HG02938 (cell line): ENCODE data around the gene RMC1.

ENCODE experiments used
- ATAC-seq: cut with Tn5 transposase; IDR thresholded peaks from one replicate; pipeline ENCODE4 v1.9.1; 2021; ENCODE audit warnings: mild to moderate bottlenecking, moderate library complexity; ENCODE audit not compliant: unreplicated experiment

The RMC1 gene

DNA sequence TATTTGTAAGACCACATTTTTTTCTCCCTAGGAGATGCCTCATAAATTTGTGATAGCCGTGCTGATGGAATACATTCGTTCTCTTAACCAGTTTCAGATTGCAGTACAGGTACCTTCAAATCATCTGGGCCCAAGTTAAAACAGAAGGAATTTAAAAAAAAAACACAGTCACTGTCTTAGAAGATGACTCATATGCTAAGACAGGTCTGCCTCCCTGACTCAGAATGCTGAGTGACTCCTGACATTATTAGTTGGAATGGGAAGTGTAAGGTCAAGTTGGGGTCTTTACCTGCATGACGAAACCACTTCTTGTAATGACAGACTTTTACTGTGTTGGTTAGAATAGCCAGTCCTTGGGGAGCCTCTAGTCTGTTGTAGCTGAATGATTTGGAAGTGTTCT lies 26.3 kb downstream of the RMC1 start:
- no peak for ATAC-seq

DNA sequence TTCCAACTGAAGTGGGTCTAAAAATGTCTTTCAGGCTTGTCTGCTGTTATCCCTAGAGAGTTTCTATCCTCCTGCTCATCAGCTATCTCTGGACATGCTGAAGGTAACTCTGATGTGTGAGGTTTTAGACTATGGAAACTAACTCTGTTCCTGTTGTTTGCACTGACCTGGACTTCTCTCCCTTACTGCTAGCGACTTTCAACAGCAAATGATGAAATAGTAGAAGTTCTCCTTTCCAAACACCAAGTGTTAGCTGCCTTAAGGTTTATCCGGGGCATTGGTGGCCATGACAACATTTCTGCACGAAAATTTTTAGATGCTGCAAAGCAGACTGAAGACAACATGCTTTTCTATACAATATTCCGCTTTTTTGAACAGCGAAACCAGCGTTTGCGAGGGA lies 26.9 kb downstream of the RMC1 start:
- no peak for ATAC-seq

DNA sequence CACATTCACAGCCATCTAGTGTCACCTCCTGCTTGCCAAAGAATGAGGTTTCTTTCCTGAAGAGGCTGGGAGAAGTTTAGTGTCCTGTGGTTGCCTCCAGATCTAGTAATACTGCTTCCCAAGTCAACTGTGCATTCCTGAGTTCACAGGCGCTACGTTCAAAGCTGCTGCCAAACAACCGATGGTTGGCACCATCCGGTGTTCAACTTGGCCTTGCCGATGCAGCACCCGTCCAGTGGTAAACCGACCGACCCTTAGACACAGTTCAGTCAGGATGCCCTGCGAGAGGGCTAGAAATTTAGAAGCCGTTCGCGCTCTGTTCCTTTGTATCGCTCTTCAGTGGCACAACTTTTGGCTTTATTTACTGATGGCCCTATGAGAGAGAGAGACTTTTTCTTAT lies 28.6 kb downstream of the RMC1 start:
- no peak for ATAC-seq

DNA sequence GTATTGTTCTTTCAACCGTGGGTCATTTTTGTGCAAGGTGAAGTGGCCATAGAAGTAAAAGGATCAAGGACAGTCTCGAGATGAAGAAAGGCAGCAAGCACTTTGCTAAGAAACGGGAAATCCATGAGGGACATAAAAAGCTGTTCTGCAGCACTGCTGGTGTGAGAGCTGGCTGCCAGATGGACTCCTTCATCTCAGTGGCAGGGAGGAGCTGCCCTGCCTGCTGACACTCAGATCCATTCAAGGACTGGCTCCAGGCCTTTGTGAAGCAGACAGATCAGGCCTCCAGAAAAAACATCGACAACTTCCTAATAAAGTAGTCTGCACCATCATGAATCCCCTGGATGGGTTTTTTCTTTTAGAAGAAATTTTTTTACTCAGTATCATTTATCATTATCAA lies 29.5 kb downstream of the RMC1 start:
- no peak for ATAC-seq

DNA sequence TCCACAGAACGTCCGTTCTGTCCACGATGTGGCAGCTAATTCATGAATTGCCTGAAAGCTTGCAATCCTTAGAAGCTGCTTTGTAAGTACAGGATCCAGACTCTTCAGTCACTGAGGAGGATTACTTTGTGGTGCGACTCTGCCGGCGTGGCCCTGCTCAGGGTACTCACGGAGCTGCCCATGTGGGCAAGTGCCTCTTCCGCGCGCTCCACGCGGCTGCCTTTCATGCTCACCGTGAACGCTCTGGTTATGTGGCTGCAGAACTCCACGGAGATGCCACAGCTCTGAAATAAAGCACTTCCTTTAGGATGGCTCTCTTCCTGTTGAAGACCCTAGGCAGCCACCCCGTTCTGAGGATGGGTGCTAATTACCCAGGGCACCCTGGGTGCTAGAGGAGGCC lies 31.0 kb downstream of the RMC1 start:
- ATAC-seq, result no peak

DNA sequence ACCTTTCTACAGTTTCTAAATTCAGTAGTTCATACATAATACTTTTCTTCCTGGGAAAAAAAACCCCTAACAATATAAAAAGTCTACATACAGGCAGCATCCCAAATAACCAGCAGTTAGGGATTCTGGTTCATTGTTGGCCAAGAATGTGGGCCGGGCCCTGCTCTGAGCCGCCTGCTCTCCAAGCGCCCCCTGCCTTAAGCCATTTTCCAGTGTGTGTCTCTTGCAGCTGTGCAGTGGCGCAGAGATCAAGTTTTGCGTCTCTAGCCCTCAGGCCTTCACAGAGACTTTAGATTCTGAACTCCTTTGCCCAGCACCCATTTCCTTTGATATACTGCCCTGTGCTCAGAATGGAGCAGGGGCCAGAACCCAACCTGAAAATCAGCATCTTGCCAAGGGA lies 32.9 kb downstream of the RMC1 start:
- ATAC-seq, result no peak

DNA sequence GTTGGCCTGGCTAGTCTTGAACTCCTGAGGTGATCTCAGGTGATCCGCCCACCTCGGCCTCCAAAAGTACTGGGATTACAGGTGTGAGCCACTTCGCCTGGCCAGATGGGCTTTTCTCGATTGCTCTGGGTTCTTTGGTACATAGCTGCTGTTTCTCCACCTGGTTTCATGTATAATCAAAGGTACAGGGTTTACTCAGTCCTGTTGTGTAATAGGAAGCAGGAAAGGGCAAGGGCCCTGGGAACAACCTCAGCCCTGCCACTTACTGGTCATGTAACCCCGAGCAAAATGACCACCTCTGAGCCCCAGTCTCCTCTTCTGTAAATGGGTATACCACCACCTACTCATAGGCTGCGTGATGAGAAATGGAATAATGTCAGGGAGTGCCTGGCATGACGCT lies 34.0 kb downstream of the RMC1 start:
- ATAC-seq, result no peak

DNA sequence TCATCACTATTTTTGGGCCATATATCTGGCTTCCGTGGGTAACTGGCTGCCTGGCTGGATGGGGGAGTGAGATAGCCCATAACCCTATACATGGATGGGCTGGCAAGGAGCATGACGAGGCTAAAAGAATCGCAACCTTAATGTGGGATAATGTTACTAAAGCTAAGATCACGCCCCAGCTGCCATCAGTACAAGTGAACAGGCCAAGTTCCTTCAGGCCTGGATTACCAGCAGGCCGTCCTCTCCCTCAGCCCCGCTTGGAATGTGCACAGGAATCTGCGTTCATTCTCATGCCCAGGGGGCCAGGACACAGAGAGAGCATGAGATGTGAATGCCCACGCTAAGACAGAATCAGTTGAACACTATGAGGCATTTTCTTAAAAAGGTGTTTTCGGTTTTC lies 34.7 kb downstream of the RMC1 start:
- no peak for ATAC-seq

DNA sequence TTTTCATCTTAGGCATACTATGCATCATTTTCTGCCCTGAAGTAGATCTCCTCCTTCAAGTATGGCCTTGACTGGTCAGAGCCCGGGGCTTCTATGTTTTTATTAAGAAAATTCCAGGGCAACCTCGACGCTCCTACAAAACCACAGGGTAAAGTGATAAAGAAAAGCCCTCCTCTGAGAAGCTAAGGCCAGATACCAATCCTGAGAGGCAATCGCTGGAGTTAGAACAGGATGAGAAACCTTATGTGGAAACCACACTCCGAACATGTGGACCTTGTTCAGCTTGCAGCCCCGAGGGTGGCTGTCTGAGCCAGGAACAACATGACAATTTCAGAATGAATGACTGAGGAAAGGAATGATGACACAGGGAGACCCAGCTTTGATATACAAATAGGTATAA lies 35.6 kb downstream of the RMC1 start:
- no peak for ATAC-seq

DNA sequence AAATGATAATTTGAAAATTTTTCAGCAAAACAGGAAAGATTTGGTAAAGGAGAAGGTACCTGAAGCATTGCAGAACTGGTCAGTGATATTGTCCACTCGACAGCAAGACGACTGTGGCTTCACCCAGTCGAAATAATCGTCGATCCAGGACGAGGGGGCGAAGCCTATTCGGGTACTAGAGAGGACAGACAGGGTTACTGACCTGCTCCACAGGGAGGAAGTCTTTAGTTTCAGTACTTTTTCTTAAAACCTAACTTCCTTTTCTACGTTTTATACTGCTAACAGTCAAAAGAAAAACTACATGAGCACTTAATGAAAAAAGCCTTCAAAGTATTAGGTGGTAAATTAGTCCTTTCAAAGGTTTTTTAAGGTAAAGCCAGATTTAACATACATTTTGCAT lies 36.0 kb downstream of the RMC1 start:
- no peak for ATAC-seq

DNA sequence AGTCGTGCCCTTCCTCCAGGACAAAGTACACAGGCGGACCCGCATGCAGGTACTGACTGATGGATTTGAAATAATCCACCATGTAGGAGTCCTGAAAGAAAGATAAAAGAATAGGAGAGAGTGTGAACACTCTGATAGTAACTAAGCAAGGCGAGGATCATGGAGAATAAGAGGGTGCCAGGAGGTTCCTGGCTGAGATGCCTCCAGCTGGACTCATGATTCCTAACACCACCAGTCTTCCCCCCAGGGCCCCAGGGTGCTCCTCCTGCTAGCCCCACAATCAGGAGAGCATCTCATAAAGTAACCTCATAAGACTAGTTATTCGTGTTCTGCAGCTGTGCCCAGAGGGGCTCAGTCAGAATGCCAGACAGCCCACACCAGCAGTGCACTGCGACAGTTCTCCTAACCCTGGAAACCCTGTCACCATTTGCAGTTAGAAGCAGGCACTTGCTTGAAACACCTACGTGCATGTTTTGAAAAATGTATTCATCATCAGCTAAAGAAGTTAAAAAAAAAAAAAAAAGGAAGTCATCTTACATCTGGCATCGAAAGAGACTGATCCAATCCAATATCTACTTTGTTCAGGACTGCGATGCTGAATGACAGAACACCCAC lies 36.7 kb downstream of the RMC1 start:
- ATAC-seq, result no peak

DNA sequence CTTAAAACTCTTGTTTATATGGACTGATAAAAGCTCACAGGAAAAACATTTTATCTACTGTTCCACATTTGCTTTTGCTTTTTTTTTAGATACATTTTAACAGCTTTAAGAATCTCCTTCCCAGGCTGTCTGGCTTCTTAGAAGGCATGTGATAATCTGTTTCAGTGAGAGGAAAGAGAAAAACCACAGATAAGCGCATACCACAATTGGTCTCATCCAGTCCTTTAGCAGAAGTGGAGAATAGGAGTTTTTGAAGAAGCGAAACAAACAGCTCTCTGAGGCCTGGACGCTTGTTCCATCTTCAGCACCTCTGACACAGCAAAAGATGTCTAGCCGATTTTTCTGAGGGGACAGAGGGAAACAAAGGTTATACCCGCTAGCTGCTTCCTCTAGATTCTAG lies 37.6 kb downstream of the RMC1 start:
- peak; percentile 54 for ATAC-seq

DNA sequence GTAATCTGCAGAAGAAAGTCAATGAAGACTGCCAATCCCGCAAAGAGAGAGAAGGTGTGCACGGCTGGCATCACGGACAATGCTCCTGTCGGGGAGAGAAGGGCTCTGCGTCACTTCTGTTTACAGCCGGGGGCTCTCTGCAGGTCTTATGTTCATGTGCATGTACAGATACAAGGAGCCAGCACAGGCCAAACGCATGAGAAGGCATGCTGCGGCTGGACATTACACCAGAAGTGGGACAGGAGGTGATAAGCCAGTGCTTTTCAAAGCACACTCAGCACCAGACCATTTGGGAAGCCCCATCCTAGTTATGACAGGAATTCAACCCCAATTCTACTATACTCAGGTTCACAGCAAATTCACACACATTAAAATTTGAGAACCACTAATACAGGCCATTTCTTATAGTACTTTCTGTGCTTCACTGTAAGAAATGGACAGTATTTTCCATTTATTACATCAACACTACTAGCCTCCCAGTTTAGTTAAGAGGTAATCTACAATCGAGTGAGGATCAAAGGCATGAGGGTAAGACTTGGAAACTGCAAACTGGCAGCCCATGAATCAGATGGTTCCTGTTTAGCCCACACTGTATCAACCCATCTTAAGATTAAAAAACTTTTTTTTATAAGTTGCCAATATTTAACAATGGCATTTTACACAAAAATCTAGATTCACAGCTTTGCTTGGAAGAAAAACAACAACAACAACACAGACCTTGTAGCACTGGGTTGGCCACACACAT lies 38.2 kb downstream of the RMC1 start:
- ATAC-seq, result no peak

DNA sequence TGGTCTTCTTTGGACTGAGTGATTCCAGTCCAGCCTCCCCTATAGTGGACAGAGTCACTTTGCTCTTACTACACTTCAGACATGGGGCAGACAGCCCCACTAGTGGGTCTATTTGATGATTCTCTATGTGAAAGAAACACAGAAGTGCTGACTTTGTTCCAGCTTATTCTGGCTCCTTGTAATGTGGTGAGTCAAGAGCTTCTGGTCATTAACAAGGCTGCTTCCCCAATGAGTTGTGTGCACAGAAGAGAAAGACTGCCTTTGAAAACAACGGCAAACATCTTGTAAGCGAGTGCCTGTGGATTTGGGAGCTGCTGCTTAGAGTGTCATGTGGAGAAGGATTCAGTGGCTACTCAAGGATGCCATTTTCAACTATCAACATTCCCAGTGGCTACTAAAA lies 39.1 kb downstream of the RMC1 start:
- no peak for ATAC-seq

DNA sequence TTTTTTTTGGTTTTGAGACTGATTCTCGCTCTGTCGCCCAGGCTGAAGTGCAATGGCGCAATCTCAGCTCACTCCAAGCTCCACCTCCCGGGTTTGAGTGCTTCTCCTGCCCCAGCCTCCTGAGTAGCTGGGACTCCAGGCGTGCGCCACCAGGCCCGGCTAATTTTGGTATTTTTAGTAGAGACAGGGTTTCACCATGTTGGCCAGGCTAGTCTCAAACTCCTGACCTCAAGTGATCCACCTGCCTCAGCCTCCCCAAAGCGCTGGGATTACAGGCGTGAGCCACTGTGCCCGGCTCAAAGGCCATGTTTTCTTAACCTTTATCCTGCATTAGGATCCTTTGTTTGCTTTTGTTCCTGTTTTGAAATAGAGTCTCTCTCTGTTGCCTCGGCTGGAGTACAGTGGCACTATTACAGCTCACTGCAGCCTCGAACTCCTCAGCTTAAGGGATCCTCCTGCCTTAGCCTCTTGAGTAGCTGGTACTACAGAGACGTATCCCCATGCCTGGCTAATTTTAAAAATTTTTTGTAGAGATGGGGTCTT lies 42.0 kb downstream of the RMC1 start:
- ATAC-seq, result no peak

DNA sequence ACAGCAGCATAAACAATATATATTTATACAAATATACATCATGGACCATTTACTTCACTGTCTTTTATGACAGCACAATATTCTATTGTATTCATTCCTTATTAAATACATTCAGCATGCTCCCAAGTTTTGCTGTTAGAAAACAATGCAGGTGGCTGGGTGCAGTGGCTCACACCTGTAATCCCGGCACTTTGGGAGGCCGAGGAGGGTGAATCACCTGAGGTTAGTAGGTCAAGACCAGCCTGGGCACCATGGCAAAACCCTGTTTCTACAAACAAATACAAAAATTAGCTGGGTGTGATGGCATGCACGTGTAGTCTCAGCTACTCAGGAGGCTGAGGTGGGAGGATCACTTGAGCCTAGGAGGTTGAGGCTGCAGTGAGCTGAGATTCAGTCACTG lies 44.0 kb downstream of the RMC1 start:
- ATAC-seq, result no peak

DNA sequence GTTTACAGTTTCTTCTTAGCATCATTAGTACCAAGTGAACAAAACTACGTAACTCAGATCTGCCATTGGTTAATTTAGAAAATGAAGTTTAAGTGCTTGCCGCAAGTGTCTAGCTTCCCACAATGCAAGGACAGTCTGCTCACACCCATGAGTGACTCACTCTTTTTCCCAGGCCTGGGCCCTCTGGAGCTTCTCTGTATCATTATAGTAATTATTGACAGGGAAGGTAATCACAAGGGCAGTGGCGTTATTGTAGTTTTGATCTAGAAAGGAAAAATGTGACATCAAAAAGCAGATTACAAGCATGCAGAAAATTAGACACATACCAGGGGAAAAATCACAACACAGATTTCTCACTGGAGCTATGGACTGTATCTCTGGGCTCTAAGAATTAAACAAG lies 44.5 kb downstream of the RMC1 start:
- ATAC-seq, result no peak

DNA sequence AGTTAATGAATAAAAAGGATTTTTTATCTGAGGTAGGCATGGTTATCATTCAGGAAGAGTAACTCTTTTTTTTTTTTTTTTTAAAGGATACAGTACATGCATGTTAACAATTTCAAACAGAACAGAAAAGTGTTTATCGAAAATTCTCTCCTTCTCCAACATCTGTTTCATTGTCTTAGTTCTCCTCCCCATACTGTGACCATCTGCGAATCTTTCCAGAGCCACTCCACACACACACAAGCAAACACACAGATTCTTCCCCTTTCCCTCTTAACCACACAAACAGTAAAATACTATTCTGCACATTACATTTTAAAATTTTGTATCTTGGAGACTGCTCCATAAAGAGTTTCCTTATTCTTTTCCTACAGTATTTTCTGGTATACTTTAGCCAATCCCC lies 45.0 kb downstream of the RMC1 start:
- ATAC-seq, result no peak

DNA sequence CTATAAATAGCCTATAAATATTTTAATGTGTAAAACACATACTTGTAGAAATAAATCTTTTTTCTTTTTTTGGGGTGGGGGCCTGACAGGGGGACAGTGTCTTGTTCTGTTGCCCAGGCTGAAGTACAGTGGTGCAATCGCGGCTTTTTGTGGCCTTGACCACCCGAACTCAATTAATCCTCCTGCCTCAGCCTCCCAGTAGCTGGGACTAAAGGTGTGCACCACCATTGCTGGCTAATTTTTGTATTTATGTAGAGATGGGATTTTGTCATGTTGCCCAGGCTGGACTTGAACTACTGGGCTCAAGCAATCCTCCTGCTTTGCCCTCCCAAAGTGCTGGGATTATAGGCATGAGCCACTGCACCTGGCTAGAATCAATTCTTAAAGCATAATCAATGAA lies 45.4 kb downstream of the RMC1 start:
- ATAC-seq, result no peak

DNA sequence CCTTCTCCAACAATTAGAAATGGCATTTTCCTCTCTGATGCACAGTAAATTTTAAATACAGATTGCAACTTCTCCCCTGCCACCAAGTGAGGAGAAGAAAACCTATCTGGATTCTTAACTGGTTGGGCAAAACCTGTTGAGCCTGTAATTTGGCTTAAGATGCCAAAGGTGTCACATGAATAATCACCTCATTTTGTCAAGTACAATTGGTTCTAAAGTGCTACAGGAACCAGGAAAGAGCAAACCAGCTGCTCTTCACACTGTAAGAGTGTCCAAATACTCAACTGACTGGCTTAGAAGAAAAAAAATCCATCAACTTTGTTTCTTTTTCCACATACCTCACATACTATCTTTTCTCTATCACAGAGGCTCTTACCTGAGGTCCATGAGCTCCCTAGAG lies 47.6 kb downstream of the RMC1 start:
- no peak for ATAC-seq

DNA sequence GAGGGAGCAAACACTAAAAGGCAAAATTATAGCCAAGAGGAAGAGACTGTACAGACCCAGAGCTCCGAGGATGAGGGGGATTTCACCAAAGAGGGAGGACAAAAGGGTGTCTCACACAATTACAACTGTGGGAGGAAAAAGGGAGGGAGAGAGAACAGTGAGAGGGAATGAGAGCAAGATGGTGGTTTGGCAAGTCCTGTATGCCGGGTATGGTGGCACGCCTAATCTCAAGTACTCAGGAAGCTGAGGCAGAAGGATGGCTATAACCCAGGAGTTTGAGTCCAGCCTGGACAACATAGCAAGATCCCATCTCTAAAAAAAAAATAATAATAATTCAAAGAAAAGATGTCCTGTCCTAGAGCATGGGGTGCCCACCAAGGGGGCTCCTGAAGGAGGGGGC lies 48.7 kb downstream of the RMC1 start:
- ATAC-seq, result no peak

DNA sequence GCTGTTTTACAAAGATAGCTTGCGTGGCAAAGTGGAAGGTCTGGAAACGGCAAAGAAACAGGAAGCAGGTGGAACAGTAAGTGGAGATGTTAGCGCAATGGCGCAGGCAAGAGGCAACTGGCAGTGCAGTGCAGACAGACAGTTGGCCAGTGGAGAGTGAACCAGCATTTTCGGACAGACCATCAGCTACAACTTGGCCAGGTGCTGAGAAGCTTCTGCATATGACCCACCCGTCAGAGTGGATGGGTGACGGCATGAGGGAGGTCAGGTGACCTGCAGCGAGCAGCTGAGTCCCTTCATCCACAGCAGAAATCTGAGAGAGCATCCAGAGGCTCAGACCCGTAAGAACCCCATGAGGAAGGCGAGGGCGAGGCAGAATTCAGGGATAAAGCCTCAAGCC lies 49.2 kb downstream of the RMC1 start:
- ATAC-seq, result no peak

DNA sequence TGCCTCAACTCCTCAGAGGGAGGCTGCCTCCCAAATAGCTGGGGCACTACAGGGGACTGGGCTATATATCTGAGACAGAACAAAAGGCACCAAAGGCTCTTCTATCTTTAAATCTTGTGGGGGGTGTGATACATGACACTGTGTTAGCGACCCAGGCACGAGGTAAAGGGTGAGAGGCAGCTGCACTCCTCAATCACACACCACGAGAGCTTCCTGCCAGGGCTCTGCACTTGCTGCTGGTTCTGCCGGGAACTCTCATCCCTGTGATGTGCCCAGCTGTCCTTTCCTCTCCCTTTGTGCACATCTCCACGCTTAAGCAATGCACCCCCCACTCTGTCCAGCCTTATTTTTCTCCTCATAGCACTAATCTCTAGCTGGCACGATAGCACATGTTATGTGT lies 50.6 kb downstream of the RMC1 start:
- no peak for ATAC-seq
